GM19351 (cell line): Measurements from ENCODE around the gene TRABD2B.

ENCODE experiments used
- ATAC-seq: cut with Tn5 transposase; IDR thresholded peaks from one replicate; pipeline ENCODE4 v1.9.1; 2021; ENCODE audit warnings: mild to moderate bottlenecking, moderate library complexity; ENCODE audit not compliant: unreplicated experiment

Gene TRABD2B

DNA sequence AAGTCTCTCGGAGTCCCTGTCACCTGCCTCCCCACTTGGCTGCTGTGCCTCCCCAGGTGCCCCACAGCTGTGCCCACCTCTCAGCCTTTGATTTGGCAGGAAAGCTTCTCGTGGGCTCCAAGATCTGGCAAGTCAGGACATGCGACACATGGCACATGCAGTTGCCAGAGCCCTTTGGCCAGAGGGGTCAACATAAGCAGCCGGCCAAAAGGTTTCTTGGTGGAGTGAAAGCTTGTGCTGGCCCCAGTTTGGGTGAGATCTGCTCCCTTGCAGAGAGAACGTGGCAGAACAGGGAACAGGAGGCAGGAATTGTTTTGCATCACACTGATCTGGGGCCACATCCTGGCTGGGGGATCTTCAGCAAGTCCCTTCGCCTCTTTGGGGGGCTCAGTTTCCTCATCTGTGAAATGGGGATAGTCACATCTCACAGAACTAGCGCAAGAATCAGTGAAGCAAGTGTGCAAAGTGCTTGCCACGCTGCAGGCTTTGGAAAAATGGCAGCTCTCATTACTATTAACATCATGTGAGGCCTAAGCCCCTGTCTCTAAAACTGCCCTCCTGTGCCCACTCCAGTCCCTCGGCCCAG, 232.6 kb downstream of the TRABD2B start:
- no peak for ATAC-seq

DNA sequence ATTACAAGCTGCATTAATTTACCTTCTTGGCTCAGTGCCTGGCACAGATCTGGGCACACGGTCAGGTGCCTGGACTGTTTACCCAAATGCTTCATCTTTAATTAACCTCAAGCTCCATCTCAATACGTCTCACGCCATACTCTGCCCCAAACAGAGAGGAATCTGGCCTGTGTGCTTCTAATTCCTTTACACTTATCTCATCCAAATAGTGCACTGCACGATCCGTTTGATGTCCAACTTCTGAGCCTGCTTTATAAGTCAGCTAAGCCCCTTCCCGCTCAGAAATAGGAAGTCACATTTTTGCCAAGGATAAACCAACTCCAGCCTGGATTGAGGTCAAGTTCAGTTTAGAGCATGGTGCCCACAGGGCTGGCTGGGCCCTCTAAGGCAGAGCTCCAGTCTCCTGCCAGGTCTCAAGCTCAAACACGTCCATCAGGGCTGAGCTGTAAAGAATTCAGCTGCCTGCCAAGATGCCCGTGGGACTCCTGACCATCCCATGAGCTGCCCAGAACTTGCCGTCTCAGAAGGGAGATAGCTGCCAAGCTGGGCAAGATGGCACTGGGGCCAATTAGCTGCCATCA, 233.5 kb downstream of the TRABD2B start:
- no peak for ATAC-seq

DNA sequence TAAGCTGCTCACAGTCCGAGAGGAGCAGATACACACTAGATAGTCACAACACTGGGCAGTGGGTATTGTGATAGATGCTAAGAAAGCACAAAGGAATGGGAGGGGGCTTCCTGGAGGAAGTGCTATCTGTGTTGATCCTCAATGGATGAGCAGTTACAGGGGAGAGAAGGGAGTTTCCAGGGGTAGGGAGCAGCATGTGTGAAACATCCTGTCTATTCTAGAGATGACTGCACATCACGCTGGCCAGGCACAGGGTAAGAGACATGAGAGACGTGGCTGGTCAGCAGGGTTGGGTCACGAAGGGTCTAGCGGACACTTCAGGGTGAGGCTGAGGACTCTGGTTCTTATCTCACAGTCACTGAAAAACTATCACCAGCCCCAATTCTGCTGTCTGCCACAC, 235.2 kb downstream of the TRABD2B start:
- ATAC-seq = no peak

DNA sequence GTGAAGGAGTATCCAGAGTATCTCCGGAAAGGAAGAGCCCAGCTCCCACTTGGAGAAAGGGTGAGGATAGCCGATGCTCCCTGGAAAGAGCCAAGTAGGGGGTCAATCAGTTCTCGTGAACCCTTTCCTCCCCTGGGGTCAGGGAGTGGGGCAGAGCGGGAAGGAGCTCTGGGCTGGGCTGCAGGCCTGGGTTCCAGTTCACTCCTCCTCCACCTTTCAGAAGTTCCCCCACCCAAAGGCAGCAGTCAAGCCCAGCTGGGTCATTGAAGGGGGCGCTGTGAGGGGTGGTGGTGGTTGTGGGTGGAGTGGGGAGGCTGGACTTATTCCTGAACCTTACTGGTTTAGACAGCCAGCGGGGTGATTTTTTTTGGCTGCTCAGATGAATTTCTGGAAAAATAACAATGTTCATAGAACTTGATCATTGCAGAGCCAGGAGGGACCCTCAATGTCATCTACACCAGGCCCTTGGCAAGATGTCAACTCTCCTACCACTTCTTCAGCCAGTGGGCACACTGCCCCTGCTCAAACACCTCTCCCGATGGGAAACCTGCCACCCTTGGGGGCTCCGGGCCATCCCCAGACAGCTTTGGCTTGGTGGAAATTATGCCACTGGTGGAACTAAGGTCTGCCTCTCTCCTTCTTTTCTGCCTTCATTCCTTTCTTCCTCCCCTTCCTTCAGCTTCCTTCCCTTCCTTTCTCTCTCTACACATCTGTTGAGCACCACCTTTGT, 235.8 kb downstream of the TRABD2B start:
- ATAC-seq = no peak

DNA sequence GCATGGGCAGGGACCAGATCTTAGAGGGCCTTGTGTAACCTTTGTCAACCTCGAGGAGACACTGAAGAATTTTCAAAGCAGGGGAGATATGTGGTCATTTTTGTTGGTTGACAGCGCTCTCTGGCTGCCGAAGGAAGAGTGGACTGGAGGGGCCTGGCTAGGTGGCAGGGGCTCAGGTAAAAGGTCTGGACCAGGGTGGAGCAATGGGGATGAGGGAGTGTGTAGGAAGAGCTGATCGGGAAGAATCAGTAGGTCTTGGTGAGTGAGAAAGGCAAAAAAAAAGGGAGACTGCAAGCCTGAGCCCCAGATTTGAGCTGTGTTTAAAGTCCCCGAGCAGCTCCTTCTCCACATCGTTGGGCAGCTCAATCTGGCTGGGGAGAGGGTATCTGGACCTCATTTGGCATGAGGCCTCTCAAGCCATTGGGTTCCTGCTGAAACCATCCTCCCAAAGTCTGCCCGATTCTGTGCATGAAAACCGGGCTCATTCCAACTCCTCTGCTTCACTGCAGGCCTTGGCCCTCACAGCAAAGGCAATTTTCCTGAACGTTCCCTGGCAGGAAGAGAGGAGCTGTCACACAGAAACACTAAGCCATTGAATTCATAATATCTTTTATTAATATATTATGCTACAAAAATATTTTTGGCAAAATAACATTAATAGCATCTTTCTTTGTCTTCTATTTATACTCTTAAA, 237.1 kb downstream of the TRABD2B start:
- no peak for ATAC-seq

DNA sequence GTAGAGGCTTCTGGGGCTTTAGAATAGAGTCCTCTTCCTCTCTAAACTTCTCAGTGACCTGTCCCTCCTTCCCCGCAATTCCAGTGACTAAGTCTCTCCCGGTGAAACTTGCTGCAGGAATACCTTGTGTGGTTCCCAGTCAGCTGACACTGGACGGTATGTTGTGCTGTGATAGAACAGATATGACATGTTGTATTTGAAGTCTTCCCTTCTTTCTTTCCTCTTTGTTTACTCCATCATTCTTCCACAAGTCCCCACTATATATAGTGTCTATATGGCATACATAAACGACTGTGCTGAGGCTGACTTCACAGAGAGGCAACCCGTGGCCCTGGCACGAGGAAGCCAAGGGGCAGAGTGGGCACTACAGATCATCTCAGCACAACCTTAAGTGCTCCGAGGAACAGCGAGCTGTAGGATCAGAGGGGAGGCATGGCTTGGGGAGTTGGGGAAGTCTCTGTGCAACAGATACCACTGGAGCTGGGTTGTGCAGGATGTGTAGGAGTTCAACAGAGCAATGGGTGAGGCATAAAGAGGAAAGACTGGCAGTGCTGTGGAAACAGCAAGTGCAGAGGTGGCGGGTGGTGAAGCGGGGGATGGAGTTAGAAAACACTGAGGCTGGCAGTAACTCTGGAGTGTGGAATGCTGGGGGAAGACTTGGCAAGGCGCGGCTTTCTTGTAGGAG, 237.8 kb downstream of the TRABD2B start:
- no peak for ATAC-seq

DNA sequence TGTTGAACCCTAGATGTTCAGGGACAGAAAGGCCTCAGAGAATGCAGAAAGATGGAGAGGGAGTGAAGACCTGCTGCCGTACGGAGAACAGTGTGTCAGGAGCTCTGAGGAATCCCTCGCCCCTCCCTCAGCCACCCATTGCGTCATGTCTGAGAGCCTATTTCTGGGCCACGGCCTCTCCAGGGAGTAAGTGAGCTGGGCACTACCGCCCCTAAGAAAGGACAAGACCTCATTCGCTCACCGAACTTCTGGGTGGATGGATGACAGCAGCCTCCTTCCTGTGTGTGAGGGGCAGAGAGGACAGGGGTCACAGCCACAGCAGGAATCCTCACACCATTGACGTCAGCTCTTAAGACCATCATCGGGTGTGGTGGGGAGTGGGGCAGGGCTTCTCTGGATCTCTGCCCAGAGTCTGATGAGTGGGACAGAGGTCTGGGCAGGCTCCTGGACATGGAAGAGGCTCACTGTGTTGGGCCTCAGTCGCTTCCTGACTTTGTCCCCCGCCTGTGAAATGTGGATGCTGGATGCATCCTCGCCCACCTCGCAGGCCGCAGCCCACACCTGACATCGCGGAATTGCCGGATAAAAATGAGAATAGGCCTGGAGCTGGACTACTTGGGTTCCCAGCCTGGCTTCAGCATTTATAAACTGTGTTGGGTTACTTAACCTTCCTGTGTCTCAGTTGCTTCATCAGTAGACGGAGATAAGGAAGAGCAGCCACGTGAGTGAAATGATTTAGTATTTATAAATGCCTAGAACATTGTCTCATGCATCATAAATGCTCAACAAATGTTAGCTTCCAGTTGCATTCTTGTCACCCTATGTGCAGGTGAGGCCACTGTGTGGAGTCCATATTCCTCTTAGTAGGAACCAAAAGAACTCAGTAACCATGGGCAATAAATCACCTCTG, 238.6 kb downstream of the TRABD2B start:
- ATAC-seq = no peak

DNA sequence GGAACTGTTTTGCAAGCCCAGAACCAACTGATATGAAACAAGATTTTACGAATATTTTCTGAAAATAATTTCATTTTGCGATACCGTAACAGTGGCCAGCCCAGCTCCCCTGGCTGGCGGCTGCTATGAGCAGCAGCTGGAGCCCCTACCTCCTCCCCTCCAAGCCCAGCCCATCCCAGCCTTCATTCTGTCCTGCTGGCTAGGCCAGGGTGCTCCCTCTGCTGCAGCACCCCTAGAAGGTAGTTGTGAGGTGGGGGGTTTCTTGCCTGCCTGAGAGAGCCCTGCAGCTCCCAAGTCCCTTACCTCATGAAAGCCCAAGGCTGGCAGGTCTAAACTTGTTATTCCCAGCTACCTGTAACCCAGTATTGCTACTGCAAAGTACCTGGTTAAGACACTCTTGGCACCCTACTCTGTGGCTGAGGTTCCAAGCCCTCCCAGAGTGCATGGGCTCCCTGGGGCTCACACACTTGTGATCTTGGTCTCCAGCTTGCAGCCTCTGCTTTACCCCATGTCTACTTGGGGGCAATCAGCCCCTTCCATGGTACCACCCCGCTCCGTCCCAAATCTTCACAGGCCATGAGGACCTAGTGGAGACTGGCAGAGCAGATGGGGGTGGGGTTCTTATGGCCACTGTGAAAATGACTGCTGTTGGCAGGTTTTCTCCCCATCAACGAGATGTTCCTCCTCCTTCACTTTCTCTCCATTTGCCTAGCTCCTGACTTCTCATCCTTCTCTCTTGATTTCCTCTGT, 239.8 kb downstream of the TRABD2B start:
- ATAC-seq = no peak

DNA sequence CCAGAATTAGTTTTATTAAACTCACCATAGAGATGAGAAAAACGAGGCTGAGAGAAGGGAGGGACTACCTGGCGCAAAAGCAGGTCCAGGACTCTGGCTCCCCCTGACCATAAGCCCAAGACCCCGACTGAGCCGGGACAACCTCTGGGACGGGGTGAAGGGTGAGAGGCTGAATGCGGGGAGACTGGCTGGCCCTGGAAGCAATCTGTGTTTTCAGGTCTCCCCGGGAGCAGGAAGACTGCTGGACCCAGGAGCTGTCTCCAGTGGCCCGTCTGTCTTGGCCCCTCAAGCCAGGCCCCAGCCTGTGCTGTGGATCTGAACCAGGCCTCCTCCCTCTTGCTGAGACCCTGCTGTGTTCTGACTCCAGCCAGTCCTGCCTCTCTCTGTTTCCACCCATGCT, 240.8 kb downstream of the TRABD2B start:
- ATAC-seq = no peak

DNA sequence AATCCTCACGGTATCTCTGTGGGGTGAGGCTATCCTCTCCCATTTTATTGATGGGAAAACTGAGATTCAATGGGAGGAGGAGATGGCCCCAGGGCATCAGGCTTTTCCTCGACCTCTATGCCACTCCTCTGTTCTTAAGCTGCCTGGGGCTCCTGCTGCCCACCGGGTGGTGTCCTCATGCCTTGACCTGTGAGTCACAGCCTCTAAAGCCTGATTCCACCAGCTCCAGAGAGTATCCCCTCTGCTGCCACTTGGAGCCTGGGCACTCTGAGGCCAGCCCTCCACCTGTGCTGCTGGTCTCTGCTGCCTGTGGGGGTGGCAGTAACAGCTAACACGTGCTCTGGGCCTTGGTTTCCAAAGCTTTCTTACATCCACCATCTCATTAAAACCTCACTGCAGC, 241.2 kb downstream of the TRABD2B start:
- no peak for ATAC-seq

DNA sequence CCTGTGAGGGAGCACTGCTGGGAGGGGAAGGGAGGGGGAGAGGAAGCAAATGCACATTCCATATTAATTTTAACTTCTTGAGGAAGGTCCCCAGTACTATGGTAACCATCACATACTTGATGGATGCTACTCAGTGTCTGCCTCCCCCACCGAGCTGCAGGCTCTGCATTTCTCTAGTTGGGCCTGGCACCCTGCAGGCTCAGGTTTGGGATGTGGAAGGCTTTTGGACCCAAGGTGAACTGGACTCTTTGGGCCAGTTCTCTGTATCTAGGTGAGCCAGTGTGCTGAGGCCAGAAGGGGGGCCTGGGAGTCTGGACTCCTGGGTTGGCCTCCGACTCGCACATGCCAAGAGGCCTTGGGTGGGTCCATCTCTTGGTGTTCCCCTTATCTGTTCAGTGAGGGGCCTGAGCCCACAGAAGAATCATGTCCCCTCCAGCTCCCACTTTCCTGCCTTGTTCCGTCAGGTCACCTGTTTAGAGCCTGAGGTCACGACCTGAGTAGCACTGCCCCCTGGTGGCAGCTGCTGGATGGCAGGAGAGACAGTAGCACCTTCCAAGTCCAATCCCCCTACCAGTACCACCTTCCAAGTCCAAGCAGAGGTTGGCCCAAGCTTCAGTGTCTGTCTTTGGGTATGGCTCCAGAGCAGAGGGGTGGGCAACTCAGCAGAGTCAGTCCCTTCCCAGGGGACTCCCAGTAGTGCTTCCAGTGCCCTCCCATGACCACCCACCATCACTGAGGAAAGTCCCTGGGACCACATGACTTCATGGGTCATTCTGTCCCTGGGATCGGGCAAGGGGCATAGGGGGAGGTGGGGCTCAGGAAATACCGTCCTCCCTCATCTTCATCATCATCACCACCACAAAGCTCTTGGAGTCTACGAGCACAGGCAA, 241.8 kb downstream of the TRABD2B start:
- ATAC-seq = peak; percentile 75

DNA sequence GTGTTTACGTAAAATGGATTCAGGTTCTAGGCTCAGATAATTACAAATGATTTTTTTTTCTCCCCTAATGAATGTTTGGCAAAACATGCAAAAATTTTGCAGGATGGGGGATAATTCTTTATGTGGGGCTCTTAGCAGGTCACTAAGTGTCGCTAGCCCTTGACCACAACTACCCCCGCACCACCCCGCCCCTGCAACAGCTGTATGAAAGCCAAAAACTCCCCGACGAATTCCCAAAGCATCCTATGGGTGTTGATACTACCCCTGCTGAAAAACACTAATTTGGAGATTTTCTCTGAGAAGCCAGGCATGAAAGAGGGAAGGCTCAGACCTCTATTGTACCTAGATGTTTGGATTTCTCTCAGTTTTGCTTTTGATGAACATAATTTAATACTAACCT, 243.0 kb downstream of the TRABD2B start:
- no peak for ATAC-seq

DNA sequence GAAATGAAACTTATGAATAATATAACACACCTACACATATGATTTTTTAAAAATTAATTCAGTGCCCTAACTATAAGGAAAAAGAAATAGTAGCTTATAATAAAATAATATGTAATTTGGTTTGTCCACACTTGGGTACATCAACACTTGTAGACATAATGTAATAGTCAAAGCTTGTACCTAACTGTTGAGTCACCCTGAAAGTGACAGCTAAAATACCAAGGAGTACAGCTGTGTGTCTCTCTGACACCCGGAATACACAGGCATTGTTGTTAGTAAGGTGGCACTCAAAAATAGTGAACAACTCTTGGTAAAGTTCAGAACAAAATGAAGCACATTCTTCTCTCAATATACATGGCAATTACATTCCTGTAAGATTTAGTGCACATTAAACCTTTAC, 243.4 kb downstream of the TRABD2B start:
- ATAC-seq = peak; percentile 75

DNA sequence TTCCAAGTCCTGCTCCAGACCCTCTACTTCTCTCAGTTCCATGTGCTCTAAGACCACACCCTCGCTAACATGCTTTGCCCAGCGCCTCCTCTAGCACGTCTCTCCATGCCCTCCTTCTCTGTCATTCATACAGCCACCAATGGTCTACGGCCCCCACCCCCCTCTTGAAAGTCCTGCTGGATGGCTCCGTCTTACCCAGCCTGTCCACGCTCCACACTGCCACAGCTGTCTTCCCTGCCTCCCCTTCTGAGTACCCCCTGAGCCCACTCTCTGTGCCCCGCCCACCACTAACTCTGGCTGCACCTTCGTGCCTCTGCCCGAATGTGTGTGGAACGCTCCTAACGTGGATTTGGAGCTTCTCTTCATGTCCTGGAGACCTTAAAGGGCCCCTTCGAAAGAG, 244.6 kb downstream of the TRABD2B start:
- no peak for ATAC-seq

DNA sequence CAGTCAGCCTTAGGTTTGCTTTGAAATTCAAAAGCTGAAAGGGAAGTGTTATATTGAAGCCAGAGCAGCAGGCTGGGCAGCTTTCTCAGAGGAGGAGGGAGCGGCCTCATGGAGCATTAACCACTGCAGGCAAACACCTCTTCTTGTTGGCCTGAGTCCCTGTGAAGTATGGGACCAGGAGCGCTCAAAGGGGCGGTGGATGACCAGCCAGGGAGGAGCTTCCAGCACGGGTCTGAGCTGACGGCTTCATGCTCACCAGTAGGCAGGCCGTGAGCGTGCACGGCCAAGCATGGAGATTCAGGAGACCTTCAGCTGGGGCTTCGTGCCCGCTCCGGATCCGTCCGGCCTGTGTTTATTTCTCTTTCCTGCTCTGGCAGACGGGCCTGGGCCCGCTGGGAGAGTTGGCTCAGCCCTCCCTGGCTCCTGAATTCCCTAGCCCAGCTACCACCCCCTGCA, 245.2 kb downstream of the TRABD2B start:
- no peak for ATAC-seq

DNA sequence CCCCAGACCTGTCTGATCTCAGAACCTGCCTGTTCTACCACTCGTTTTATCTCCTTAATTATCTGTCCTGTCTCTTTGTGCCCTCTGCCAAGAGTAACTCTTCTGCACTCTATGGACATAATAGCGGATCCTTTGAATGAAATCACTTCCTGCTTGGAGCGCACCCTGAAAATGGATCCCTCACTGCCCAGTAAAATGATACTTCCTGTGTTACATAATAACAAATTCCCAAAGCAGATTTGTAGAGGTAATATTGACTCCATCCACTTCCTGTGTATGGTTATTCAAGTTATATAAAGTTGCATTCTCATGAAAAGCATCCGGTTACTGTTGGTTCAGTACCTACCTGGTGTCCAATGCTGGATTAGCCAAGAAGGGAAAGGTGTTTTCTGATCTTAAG, 246.0 kb downstream of the TRABD2B start:
- no peak for ATAC-seq

DNA sequence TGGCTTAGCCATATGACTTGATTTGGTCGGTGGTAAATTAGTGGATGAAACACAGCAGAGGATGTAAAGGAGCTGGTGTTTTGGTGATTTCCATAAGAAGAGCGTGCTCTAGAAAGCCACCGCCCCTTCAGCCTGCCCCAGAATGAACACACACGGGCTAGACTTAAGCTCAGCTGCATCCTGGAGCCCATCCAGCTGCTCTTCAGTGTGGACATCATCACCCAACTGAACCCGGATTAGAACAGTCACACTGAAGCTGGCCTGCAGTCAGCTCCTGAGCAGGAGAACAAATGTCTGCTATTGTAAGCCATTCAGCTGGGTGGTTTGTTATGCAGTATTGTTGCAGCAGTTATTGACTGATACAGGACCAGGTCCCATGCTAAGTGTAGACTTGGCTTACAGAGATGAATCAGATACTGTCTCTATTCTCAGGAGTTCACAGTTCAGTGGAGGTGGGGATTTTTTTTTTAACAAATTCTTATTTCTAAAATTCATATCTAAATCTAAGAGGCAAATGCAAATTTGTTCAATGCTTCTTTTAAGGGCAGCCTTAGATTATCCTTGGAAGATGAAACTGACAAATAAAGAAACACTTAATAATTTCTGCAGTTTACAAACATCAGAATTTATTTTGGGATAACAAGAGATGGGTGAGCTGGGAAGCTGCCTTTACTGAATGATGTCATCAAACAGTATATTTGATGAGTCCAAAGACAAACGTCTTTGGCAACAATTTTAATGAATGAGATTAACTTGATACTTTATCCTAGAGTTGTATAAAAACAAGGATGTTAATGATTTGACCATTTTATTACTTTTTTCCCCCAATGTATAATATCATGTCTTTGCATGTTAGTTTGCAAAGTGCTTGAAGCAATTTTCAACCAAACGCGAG, 251.2 kb downstream of the TRABD2B start:
- ATAC-seq = peak; percentile 53
